Neutrophil (primary cell): ENCODE results near the gene FABP3.

Experiments used
- H3K27ac ChIP-seq: fragments of 200-600 bp; sonication (generic); 2 replicates; pipeline ENCODE4 v1.5.1; 2016; ENCODE audit warnings: mild to moderate bottlenecking, moderate library complexity
- H3K27me3 ChIP-seq: fragments of 200-600 bp; sonication (generic); 2 replicates; pipeline ENCODE4 v1.6.0; 2016; ENCODE audit warnings: mild to moderate bottlenecking
- H3K36me3 ChIP-seq: fragments of 200-600 bp; sonication (generic); 2 replicates; pipeline ENCODE4 v1.5.1; 2017
- H3K4me1 ChIP-seq, 2 experiments: fragments of 200-600 bp in 1 of 2; sonication (generic) in 1 of 2; 1 replicate in 1 of 2; 2 replicates in 1 of 2; pipeline versions ENCODE4 v1.5.1 to v1.6.1; 2013 to 2016; ENCODE audit warnings: low read depth in 1 of 2, low read length in 1 of 2, mild to moderate bottlenecking in 1 of 2, moderate library complexity in 1 of 2; ENCODE audit not compliant: control insufficient read depth in 1 of 2, insufficient read depth in 1 of 2
- H3K4me3 ChIP-seq, 2 experiments: fragments of 200-600 bp in 1 of 2; sonication (generic) in 1 of 2; 1 replicate in 1 of 2; 2 replicates in 1 of 2; pipeline ENCODE4 v1.5.1; 2013 to 2016; ENCODE audit warnings: low read depth in 1 of 2, low read length in 1 of 2, mild to moderate bottlenecking in 1 of 2, moderate library complexity in 1 of 2
- H3K9me3 ChIP-seq: fragments of 200-600 bp; sonication (generic); 2 replicates; pipeline ENCODE4 v1.5.1; 2016
- TF ChIP-seq, protein P1 (sequence below): fragments of 200-600 bp; sonication (generic); IDR thresholded peaks from 2 replicates; pipeline ENCODE4 v1.5.1; 2016; ENCODE audit warnings: antibody characterized with exemption

Gene FABP3

DNA sequence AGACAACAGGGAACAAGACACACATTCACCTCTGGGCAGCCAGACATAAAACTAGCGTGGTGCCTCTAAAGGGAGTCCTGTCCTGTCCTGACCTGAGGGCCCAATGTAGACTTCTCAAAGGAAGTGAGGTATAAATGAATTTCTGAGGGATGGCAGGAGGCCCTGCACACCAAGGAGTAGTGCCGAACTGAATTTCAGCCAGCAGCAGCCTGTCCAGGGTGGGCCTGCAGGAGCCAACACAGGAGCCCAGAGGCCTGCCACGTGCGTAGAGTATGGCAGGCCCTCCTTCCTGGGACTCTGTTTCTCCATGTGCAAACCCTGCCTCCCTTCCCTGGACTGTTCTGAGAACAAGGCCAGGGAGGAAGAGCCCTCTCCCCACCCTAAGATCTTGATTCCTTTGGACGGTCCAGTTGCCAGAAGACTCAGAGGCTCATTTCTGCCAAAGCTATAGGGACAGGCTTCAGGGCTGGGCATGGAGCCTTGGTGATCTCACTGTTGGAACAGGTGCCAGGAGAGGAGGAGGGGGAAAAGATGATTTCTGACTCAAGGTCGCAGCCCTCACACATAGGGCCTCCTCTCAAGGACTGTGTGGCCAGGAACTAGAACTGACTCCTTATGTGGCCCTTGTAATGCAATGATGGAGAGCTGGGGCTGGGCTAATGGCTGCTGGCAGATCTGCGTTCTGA, 1.8 kb upstream of the FABP3 start:
- no peaks in the 10 kb centered on the region for H3K36me3 ChIP-seq
- no peak overlapping the region for H3K27ac ChIP-seq
- H3K4me1 ChIP-seq = peaks cover 4 to 6% of the 10 kb centered on the region in 2 experiments
- H3K9me3 ChIP-seq = no peaks in the 10 kb centered on the region
- no peak overlapping the region for H3K4me3 ChIP-seq
- H3K27me3 ChIP-seq = peaks cover 36% of the 10 kb centered on the region
- TF ChIP-seq, protein P1, sequence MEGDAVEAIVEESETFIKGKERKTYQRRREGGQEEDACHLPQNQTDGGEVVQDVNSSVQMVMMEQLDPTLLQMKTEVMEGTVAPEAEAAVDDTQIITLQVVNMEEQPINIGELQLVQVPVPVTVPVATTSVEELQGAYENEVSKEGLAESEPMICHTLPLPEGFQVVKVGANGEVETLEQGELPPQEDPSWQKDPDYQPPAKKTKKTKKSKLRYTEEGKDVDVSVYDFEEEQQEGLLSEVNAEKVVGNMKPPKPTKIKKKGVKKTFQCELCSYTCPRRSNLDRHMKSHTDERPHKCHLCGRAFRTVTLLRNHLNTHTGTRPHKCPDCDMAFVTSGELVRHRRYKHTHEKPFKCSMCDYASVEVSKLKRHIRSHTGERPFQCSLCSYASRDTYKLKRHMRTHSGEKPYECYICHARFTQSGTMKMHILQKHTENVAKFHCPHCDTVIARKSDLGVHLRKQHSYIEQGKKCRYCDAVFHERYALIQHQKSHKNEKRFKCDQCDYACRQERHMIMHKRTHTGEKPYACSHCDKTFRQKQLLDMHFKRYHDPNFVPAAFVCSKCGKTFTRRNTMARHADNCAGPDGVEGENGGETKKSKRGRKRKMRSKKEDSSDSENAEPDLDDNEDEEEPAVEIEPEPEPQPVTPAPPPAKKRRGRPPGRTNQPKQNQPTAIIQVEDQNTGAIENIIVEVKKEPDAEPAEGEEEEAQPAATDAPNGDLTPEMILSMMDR = no peak

DNA sequence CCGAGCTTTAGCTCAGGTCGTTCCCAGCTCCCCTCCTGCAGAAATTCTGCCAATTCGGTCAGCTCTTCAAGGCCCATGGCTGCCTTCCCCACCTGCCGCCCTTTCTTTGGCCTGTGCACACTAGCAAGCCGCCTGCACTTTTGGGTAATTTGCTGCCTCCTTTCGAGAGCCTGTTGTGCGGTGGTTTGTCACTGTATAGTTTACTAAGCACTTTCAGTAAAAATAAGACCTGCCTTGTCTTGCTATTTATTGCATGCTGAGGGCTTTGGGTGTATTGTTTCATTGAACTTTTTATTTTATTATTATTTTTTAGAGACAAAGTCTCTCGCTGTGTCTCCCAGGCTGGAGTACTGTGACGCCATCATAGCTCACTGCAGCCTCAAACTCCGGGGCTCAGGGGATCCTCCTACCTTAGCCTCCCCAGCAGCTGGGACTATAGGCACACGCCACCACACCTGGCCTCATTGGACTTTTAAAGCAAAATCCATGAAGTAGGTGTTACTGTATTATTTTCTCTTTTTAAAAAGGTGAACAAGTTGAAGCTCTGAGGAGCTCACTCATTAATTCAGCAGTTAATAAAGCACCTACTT, 1.1 kb upstream of the FABP3 start:
- no peak overlapping the region for H3K4me3 ChIP-seq

DNA sequence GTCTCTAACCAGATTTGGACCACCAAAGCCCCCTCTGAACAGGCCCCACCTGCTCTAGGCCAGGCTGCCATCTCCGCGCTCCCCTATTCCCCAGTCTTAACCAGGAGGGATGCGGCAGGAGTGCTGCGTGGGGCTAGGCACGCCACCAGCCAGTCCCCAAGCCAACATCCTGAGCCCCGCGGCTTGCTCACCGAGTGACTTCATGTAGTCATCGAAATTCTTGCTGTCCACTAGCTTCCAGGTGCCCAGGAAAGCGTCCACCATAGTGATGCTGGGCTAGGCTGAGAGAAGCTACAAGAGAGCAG, 173 bp downstream of the FABP3 start:
- TF ChIP-seq, protein P1 = no peak
- Histone ChIP-seq H3K27me3 (peaks cover 36% of the 10 kb centered on the region), H3K9me3 (no peaks in the 10 kb centered on the region), H3K4me1 (peaks cover 4 to 6% of the 10 kb centered on the region in 2 experiments), H3K36me3 (peaks cover 7% of the 10 kb centered on the region), H3K4me3 (no peak overlapping the region), H3K27ac (no peak overlapping the region)

More for the DNA sequence above, 1.1 kb upstream of the FABP3 start:
- TF ChIP-seq, protein P1 = no peak
- H3K9me3 ChIP-seq = no peaks in the 10 kb centered on the region
- peaks cover 36% of the 10 kb centered on the region for H3K27me3 ChIP-seq
- H3K4me1 ChIP-seq = peaks cover 4 to 6% of the 10 kb centered on the region in 2 experiments
- no peaks in the 10 kb centered on the region for H3K36me3 ChIP-seq
- no peak overlapping the region for H3K27ac ChIP-seq

DNA sequence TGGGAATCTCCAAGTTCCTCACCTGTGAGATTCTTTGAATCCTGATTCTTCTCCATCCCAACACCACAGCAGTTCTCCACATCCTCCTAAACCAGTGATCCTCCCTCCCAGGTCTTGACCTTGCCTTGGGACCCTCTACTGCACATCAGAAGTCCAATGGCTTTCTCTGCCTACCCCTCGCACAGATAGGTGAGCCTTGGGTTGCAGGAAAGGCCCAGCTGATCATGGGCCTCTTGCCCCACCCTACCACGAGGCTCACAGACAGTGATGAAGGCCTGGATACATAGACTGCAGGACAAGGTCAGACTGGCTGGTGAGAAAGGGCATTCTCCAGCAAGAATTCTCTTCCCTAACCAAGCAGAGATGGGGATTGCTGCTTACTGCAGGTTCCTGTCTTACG, 825 bp downstream of the FABP3 start:
- peaks cover 4 to 6% of the 10 kb centered on the region in 2 experiments for H3K4me1 ChIP-seq
- no peak overlapping the region for H3K27ac ChIP-seq
- H3K27me3 ChIP-seq = peaks cover 36% of the 10 kb centered on the region
- peaks cover 12% of the 10 kb centered on the region for H3K36me3 ChIP-seq
- TF ChIP-seq, protein P1 = no peak
- H3K9me3 ChIP-seq = no peaks in the 10 kb centered on the region
- H3K4me3 ChIP-seq = no peak overlapping the region

DNA sequence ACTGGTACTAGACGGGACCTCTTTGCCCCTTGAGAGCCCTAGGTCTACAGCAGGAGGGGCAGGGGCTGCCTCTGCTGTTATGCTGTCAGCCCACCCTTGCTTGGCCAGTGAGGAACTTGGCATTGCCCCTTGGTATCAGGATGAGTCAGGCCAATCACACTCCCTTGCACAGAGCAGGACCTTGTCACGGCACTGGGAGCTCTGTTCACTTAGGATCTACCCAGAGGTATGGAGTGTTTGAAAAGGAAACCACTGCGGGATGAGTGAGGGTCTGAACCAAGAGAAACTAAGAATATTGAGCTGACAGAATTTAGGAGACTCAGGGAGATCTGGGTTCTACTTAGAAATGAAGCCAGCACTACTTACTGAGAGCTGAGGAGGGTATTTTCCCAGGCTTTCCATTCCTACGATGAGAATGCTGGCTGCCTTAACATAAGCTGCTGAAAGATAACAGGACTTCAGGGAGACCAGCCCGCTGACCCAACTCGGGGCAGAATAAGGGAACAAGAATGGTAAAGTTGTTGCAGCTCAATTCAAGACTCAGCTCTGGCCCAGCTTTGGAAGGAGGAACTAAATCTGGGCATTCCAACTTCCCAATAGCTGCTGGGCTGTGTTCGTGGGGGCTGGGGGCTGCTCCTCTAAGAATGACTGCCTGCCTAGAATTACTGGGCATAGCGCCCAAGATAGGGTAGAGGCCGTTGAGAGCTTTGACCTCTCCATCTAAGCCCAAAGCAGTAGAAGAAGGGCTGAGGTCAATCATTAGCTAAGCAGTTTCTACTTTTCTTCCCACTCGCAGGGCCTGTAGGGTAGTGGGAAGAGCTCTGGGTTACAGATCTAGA, 1.5 kb downstream of the FABP3 start:
- H3K4me3 ChIP-seq = no peak overlapping the region
- peaks cover 36% of the 10 kb centered on the region for H3K27me3 ChIP-seq
- no peak overlapping the region for H3K27ac ChIP-seq
- peaks cover 4 to 6% of the 10 kb centered on the region in 2 experiments for H3K4me1 ChIP-seq
- peaks cover 19% of the 10 kb centered on the region for H3K36me3 ChIP-seq
- H3K9me3 ChIP-seq = no peaks in the 10 kb centered on the region
- TF ChIP-seq, protein P1 = no peak
